Adipocyte (in vitro differentiated cells): ENCODE data around the gene ORMDL3.

Experiments
- DNase-seq: peaks from one replicate; pipeline ENCODE4 v3.0.0-alpha.2; 2015; ENCODE audit warnings: low read depth
- H3K27me3 ChIP-seq: replicated peaks from 2 replicates; pipeline ENCODE4 v1.7.0; 2013; ENCODE audit warnings: mild to moderate bottlenecking, low read length, moderate library complexity; ENCODE audit not compliant: control insufficient read depth, insufficient read depth
- H3K36me3 ChIP-seq: 2 replicates; pipeline ENCODE4 v1.7.0; 2013; ENCODE audit warnings: low read length, mild to moderate bottlenecking, moderate library complexity; ENCODE audit not compliant: control insufficient read depth, insufficient read depth, severe bottlenecking
- H3K4me1 ChIP-seq: 2 replicates; pipeline ENCODE4 v1.7.0; 2013; ENCODE audit warnings: mild to moderate bottlenecking, low read length, moderate library complexity; ENCODE audit not compliant: control insufficient read depth, insufficient read depth
- H3K4me3 ChIP-seq: 2 replicates; pipeline ENCODE4 v1.7.0; 2013; ENCODE audit warnings: mild to moderate bottlenecking, low read length, moderate library complexity
- H3K9ac ChIP-seq: 2 replicates; pipeline ENCODE4 v1.7.0; 2013; ENCODE audit warnings: mild to moderate bottlenecking, low read length, moderate library complexity
- H3K9me3 ChIP-seq: 2 replicates; pipeline ENCODE4 v1.7.0; 2013; ENCODE audit warnings: mild to moderate bottlenecking, low read length, moderate library complexity; ENCODE audit not compliant: control insufficient read depth

ORMDL3 gene

GRCh38 chr17:39929646-39930407, 2.4 kb upstream of the ORMDL3 start:
- Histone ChIP-seq H3K4me3 (peak overlapping the region; percentile 8), H3K36me3 (no peaks in the 10 kb centered on the region), H3K4me1 (peaks cover 43% of the 10 kb centered on the region), H3K9me3 (no peaks in the 10 kb centered on the region), H3K27me3 (no peaks in the 10 kb centered on the region), H3K9ac (peak overlapping the region; percentile 50)
- peak; percentile 66 for DNase-seq

- Histone ChIP-seq H3K4me3 (peak overlapping the region; percentile 18), H3K36me3 (peaks cover under 1% of the 10 kb centered on the region), H3K9me3 (no peaks in the 10 kb centered on the region), H3K4me1 (peaks cover 51% of the 10 kb centered on the region), H3K9ac (peak overlapping the region; percentile 50), H3K27me3 (no peaks in the 10 kb centered on the region)
- DNase-seq, result peak; percentile 75
Measured at GRCh38 chr17:39928858-39929645, 1.7 kb upstream of the ORMDL3 start.

GRCh38 chr17:39927929-39928857, 792 bp upstream of the ORMDL3 start:
- H3K36me3 ChIP-seq, result peaks cover 9% of the 10 kb centered on the region
- H3K4me1 ChIP-seq, result peaks cover 59% of the 10 kb centered on the region
- H3K4me3 ChIP-seq, result peak overlapping the region; percentile 94
- no peaks in the 10 kb centered on the region for H3K9me3 ChIP-seq
- no peak for DNase-seq
- no peaks in the 10 kb centered on the region for H3K27me3 ChIP-seq
- peak overlapping the region; percentile 89 for H3K9ac ChIP-seq

GRCh38 chr17:39926588-39927100, 757 bp downstream of the ORMDL3 start:
- Histone ChIP-seq H3K4me1 (peaks cover 65% of the 10 kb centered on the region), H3K4me3 (peak overlapping the region; percentile 94), H3K9ac (peak overlapping the region; percentile 89), H3K9me3 (no peaks in the 10 kb centered on the region), H3K27me3 (no peaks in the 10 kb centered on the region), H3K36me3 (peaks cover 25% of the 10 kb centered on the region)
- DNase-seq, result peak; percentile 61

DNA sequence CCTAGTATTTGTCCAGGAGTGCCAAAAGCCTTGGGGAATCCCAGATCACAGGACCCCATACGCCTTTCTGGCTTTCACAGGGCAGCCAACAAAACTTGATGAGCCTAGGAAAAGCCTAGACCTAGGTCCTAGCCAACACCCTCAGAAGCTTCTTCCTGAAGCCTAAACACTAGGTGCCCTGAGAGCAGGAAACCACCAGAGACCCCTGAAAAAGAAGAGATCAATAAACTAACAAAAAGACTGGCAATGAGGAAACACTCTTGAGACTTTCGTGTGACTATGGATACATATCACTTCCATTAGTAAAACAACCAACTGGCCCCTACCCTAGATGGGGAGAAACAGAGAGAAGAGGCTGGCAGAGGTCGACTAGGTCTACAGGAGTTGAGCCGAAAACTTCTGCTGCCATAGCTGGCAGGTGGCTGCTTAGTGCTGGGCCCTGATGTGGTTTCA, 1.2 kb downstream of the ORMDL3 start:
- Histone ChIP-seq H3K9me3 (no peaks in the 10 kb centered on the region), H3K4me1 (peaks cover 68% of the 10 kb centered on the region), H3K36me3 (peaks cover 29% of the 10 kb centered on the region), H3K27me3 (no peaks in the 10 kb centered on the region), H3K9ac (peak overlapping the region; percentile 89), H3K4me3 (peak overlapping the region; percentile 94)
- no peak for DNase-seq

DNA sequence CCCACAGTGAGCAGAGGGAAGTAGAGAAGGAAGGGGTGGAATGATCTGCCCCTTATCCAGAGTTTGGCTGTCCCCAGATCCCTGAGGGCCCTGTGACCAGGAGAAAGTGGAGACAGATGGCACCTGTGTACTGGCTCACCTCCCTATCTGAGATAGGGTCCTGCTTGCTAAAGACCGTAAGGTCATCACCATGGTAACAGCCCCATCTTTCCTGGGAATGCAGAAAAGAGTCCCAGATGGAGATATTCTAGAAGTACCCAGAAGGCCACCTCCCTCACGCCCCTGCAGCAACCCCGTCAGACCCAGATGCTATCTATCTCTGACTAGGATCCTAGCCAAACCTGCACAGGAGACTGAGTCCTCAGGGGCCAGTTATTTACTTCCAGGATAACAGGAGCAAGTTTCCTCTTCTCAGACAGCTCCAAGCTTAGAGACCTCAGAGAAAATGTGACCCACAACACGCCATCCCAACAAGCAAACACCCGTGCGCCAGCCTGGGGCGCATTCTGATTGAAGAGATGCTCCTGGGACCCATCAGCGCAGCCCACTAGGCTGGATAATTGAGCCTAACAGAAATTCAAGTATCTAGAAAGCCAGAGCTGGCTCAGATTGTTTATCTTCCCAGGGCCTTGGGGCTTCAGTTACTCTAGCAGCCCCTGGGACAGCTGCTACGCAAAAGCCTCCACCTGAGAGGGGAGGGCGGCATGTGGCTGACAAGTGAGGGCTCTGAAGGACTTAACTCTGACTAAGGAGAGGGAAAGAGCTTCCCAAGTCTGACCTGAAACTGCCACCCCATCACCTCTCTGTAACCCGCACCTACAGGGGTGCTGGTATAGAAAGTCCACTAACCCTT, 1.9 kb downstream of the ORMDL3 start:
- H3K27me3 ChIP-seq, result no peaks in the 10 kb centered on the region
- peak overlapping the region; percentile 89 for H3K9ac ChIP-seq
- no peak for DNase-seq
- H3K36me3 ChIP-seq, result peaks cover 34% of the 10 kb centered on the region
- no peaks in the 10 kb centered on the region for H3K9me3 ChIP-seq
- H3K4me1 ChIP-seq, result peaks cover 68% of the 10 kb centered on the region
- H3K4me3 ChIP-seq, result peak overlapping the region; percentile 94

DNA sequence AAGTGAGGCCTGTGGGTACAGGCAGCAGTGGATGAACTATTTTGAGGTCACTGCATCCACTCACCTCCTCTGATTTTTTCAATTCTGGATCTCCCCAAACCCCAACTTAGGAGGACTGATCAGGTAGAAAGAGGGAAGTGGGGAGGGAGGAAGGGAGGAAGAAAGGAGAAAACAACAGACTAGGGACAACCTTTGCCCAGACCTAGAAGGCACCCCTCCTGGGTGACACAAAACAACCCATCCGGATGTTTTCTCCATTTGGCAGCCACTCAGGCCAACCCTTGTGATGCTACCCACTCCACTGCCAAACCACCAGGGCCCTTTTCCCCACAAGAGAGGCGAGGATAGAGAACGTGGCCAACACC, 2.7 kb downstream of the ORMDL3 start:
- no peak for DNase-seq
- H3K4me3 ChIP-seq, result peak overlapping the region; percentile 17
- no peaks in the 10 kb centered on the region for H3K27me3 ChIP-seq
- no peaks in the 10 kb centered on the region for H3K9me3 ChIP-seq
- H3K9ac ChIP-seq, result peak overlapping the region; percentile 6
- peaks cover 41% of the 10 kb centered on the region for H3K36me3 ChIP-seq
- H3K4me1 ChIP-seq, result peaks cover 64% of the 10 kb centered on the region

DNA sequence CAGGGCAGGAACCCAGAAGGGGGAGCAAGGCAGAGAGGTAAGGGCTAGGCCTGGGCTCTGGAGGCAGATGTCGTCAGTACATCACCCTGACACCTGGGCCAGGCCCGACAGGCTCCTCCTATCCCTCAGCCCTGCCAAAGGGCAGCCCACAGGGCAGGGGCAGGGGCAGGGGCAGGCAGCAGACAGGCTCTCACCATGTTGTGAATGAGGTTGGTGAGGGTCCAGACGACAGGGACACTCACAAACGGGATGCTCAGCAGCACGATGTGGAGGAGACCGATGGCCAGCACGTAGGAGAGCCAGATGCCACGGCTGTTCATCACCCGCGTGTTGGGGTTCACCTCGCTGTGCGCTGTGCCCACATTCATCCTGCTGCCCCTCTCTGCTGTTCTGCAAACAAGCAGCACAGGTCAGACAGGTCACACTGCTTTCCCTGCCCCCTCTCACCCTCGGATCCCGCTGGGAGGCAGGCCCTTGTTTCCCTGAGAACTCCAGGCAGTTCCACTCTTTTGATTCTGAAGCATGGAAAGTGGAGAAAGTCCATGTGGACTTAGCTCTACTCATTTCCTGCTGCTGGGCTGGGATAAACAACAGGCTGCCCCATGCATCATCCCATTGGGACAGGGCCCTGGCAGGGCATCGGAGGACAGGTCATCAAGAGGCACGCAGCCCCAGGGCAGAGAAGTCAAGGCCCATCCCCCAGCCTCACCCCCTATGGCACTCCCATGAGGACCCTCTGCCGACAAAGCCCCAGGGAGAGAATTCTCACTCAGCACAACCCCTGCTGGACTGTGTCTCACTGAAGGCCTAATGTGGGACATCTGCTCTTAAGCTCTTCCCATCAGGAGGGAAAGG, 3.3 kb downstream of the ORMDL3 start:
- no peak for DNase-seq
- H3K4me3 ChIP-seq, result peak overlapping the region; percentile 17
- peaks cover 45% of the 10 kb centered on the region for H3K36me3 ChIP-seq
- H3K9me3 ChIP-seq, result no peaks in the 10 kb centered on the region
- peak overlapping the region; percentile 36 for H3K9ac ChIP-seq
- peaks cover 58% of the 10 kb centered on the region for H3K4me1 ChIP-seq
- no peaks in the 10 kb centered on the region for H3K27me3 ChIP-seq

DNA sequence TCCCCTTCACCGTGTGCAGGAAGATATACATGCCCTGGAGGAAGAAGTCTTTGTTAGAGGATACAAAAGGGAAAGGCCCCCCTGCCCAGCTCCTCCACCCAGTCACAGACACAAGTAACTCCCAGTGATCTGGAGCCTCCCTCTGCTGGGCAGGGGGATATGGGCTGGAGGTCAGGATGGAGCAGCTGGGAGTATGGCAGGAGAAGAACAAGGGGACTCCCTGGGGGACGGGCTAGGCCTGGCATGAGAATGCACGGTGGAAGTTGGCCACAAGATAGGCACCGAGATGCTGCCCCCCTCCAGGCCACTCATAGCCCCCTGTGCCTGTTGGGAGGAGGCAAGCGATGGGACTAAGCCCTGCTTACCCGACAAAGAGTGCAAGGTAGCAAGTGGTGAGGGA, 4.2 kb downstream of the ORMDL3 start:
- Histone ChIP-seq H3K36me3 (peaks cover 47% of the 10 kb centered on the region), H3K9me3 (no peaks in the 10 kb centered on the region), H3K9ac (no peak overlapping the region), H3K4me3 (no peak overlapping the region), H3K4me1 (peaks cover 49% of the 10 kb centered on the region), H3K27me3 (no peaks in the 10 kb centered on the region)
- no peak for DNase-seq
